Heart left ventricle (tissue), 16 donors: Measurements from ENCODE around the gene TMEM179. TPM values are rescaled to one million over a fixed set of nuclear protein-coding genes. Genes with fewer than 3 reads are reported as not detected.

Source experiments
- ATAC-seq, 4 donors: fragments of 200-7000 bp; cut with Tn5 transposase; one replicate each; pipeline ENCODE4 v1.9.1; 2020 to 2022; ENCODE audit warnings: moderate library complexity in 4 of 4, mild to moderate bottlenecking in 3 of 4, moderate number of reproducible peaks in 1 of 4
- DNase-seq, 5 donors: peaks; one replicate each; pipeline ENCODE4 v3.0.0-alpha.2; 2020
- H3K27ac ChIP-seq, 12 donors: fragments of 200-600 bp; sonication (generic) in 4 of 12; one replicate each; pipeline versions ENCODE4 v1.5.0 to v1.8.0; 2016 to 2022; ENCODE audit warnings: mild to moderate bottlenecking in 2 of 12
- H3K27me3 ChIP-seq, 9 donors: fragments of 200-600 bp; sonication (generic) in 2 of 9; one replicate each; pipeline versions ENCODE4 v1.5.1 to v1.8.0; 2016 to 2022; ENCODE audit warnings: mild to moderate bottlenecking in 3 of 9
- H3K36me3 ChIP-seq, 9 donors: fragments of 200-600 bp; sonication (generic) in 2 of 9; one replicate each; pipeline versions ENCODE4 v1.5.0 to v1.8.0; 2018 to 2022; ENCODE audit warnings: mild to moderate bottlenecking in 2 of 9
- H3K4me1 ChIP-seq, 12 donors: fragments of 200-600 bp; sonication (generic) in 4 of 12; one replicate each; pipeline versions ENCODE4 v1.5.0 to v1.8.0; 2016 to 2022; ENCODE audit warnings: mild to moderate bottlenecking in 3 of 12
- H3K4me3 ChIP-seq, 12 donors: fragments of 200-600 bp; sonication (generic) in 4 of 12; one replicate each; pipeline versions ENCODE4 v1.5.0 to v1.8.0; 2017 to 2022; ENCODE audit warnings: mild to moderate bottlenecking in 9 of 12, moderate library complexity in 4 of 12
- H3K9me3 ChIP-seq, 12 donors: fragments of 200-600 bp; sonication (generic) in 4 of 12; one replicate each; pipeline versions ENCODE4 v1.5.0 to v1.8.0; 2016 to 2022; ENCODE audit warnings: mild to moderate bottlenecking in 1 of 12
- POLR2A ChIP-seq, 2 donors: fragments of 450-650 bp; IDR thresholded peaks; one replicate each; pipeline ENCODE4 v1.6.1; 2017; ENCODE audit warnings: antibody characterized with exemption in 2 of 2, mild to moderate bottlenecking in 2 of 2, moderate library complexity in 2 of 2
- WGBS, 4 donors: extraction: QIAGEN DNeasy Blood & Tissue Kit in 2 of 4; methylation state at CpG; one replicate each; pipeline versions ENCODE4 v1.1.5 to v1.1.7; 2013 to 2018; 5-methylcytosine and 5-hydroxymethylcytosine counted together
- intact Hi-C, 10 donors: fragments of 100-400 bp; cut with DNase I; formaldehyde crosslinking; loops; one replicate each; pipeline versions ENCODE4 v1.11.1 to v1.14.2; 2022
- polyA plus RNA-seq, 2 donors: library from polyadenylated mRNA; stranded (reverse); fragments of 200-250 nt; gene quantifications; one replicate each; pipeline ENCODE4 v1.2.3, GENCODE V29; 2013
- total RNA-seq, 9 donors: library from RNA; depleted of rRNA in 2 of 9; stranded (reverse); fragments of >200 nt in 2 of 9; fragmentation: NEBNext Ultra II Directional in 3 of 9; extraction: Animal tissue kit (Norgen Biotek cat#: 25700) in 3 of 9; gene quantifications; one replicate each; pipeline versions ENCODE4 v1.1.0 to v1.2.4, GENCODE V29; 2016 to 2023
- TF ChIP-seq, protein P1 (sequence below), 12 donors: fragments of 200-600 bp; sonication (generic) in 4 of 12; IDR thresholded peaks; one replicate each; pipeline versions ENCODE4 v1.5.0 to v1.8.0; 2018 to 2022; ENCODE audit warnings: antibody characterized with exemption in 12 of 12, mild to moderate bottlenecking in 5 of 12
- donor health status: ischemic (EF 13 %, LVEDD 7.1; RV severe dilation, severe dysfunction).
- donor health status: healthy with polysubstance abuse.
- donor health status: DM: no; HTN: yes; CAD: no.
- donor health status: DM: no; HTN: no; CAD: no.
- donor health status: ischemic (EF 25% LVEDD 6.9; RV normal size, moderate dysfunction).
- donor health status: ischemic (EF 25% LVEDD 5.7; RV mildly dilated, moderate dysfunction).
- donor health status: healthy.
- donor health status: DM: yes; HTN: yes; CAD: no.
- donor health status: ischemic (EF 35%, LVEDD 5.7; RV mildly dilated, moderate dysfunction).
- donor health status: nonischemic (EF 11% LVEDD 7.7; RV severe dilation, severe dysfunction).
- donor health status: DM: yes; HTN: yes; CAD: no.
- donor health status: PGD.
- donor health status: ischemic (EF 29% LVEDD 5.4; RV normal size, mild dysfunction).
- donor health status: nonischemic (EF 23%, LVEDD 6.1; RV moderate dilation, normal function).

Gene TMEM179
- total and polyA plus RNA-seq, 11 donors, result 0.15 to 1.1 (median 0.40) TPM; not detected in 4

DNA sequence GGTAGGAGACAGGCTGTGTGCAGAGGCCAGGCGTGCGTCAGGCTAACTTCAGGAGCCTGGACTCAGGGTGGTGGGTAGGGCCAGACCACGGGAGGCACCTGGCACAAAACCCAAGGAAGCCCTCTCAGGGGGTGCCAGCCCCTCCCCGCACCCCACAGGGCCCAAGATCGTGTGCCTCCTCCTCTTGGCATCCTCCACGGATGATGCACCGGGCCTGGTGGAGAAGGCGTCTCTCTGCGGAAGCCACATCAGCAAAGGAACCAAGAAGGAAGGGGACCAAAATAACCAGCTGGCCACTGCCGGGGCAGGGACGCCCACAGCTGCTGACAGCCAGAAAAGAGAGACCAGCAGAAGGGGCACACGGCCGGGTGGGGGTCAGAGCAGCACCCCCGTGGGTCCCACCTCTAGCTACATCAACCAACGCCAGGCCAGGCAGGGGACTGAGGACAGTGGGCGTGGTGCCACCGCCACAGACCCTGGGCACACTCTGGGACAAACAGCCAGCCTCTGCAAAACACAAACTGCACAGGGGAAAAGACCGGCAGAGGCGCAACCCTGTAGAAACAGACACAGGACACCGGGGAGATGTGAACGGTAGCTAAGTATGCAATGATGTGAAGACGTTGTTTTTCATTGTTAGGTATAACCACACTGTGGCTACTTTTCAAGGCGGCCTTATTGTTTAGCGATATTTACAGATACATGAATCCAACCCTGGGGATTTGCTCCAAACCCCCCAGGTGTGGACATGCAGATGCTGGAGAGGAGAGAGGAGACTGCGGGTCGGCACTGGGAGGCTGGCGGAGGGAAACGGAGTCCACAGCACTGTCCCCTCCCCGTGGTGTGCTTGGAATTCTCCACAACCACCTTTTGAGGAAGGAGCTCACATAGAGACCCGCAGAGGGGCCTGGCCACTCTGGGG lies 51.1 kb downstream of the TMEM179 start:
- ATAC-seq (no peak), DNase-seq (peak; percentile 5 to 55 (median 9))
- intact Hi-C loops, result loop anchor here in 1 of 10 donors (5.0 kb wide), 1 partner anchor 411 kb away; no protein-coding TSS in a partner anchor
- Histone ChIP-seq H3K4me1 (no peaks in the 10 kb centered on the region), H3K27ac (no peak overlapping the region), H3K36me3 (no peaks in the 10 kb centered on the region), H3K27me3 (peaks cover 0 to 15% (median 0%) of the 10 kb centered on the region in 9 donors), H3K9me3 (no peaks in the 10 kb centered on the region), H3K4me3 (no peak overlapping the region)
- WGBS, 4 donors, result 79 to 84% (median 81%) methylated on average over 28 to 30 of the region's 30 CpGs
- TF ChIP-seq POLR2A (IDR thresholded peaks at IDR 0.05), result no peak
- TF ChIP-seq, protein P1, sequence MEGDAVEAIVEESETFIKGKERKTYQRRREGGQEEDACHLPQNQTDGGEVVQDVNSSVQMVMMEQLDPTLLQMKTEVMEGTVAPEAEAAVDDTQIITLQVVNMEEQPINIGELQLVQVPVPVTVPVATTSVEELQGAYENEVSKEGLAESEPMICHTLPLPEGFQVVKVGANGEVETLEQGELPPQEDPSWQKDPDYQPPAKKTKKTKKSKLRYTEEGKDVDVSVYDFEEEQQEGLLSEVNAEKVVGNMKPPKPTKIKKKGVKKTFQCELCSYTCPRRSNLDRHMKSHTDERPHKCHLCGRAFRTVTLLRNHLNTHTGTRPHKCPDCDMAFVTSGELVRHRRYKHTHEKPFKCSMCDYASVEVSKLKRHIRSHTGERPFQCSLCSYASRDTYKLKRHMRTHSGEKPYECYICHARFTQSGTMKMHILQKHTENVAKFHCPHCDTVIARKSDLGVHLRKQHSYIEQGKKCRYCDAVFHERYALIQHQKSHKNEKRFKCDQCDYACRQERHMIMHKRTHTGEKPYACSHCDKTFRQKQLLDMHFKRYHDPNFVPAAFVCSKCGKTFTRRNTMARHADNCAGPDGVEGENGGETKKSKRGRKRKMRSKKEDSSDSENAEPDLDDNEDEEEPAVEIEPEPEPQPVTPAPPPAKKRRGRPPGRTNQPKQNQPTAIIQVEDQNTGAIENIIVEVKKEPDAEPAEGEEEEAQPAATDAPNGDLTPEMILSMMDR (IDR thresholded peaks at IDR 0.05), result no peak

DNA sequence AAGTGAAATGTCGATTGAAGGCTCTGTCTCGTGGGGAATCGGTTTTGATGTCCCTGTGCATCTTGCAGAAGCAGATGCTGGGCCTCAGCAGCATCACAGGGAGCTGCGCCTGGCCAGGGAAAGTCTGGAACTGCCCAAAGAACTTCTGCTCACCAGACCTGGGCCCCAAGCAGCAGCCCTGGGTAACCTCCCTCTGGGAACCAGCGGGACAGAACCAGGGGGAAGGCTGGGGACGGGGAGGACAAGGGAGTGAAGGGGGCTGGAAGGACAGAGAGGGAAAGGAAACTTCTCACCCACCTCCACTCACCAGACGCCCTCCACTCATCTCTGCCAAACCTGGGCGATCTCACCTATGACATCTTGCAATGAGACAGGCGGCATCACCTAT lies 51.8 kb downstream of the TMEM179 start:
- 76 to 89% (median 85%) methylated on average over 9 of the region's 9 CpGs for WGBS, 4 donors
- H3K4me1 ChIP-seq, result no peaks in the 10 kb centered on the region
- no peak overlapping the region for H3K27ac ChIP-seq
- ATAC-seq, result no peak
- no peak overlapping the region for H3K4me3 ChIP-seq
- TF ChIP-seq, protein P1 (IDR thresholded peaks at IDR 0.05), result no peak
- TF ChIP-seq POLR2A (IDR thresholded peaks at IDR 0.05), result no peak
- intact Hi-C loops, result loop anchor here in 1 of 10 donors (5.0 kb wide), 1 partner anchor 410 kb away; no protein-coding TSS in a partner anchor
- H3K9me3 ChIP-seq, result no peaks in the 10 kb centered on the region
- H3K27me3 ChIP-seq, result peaks cover 0 to 15% (median 0%) of the 10 kb centered on the region in 9 donors
- DNase-seq, result peak in 3 of 5 donors; percentile 1 to 50 (median 8)
- H3K36me3 ChIP-seq, result no peaks in the 10 kb centered on the region

DNA sequence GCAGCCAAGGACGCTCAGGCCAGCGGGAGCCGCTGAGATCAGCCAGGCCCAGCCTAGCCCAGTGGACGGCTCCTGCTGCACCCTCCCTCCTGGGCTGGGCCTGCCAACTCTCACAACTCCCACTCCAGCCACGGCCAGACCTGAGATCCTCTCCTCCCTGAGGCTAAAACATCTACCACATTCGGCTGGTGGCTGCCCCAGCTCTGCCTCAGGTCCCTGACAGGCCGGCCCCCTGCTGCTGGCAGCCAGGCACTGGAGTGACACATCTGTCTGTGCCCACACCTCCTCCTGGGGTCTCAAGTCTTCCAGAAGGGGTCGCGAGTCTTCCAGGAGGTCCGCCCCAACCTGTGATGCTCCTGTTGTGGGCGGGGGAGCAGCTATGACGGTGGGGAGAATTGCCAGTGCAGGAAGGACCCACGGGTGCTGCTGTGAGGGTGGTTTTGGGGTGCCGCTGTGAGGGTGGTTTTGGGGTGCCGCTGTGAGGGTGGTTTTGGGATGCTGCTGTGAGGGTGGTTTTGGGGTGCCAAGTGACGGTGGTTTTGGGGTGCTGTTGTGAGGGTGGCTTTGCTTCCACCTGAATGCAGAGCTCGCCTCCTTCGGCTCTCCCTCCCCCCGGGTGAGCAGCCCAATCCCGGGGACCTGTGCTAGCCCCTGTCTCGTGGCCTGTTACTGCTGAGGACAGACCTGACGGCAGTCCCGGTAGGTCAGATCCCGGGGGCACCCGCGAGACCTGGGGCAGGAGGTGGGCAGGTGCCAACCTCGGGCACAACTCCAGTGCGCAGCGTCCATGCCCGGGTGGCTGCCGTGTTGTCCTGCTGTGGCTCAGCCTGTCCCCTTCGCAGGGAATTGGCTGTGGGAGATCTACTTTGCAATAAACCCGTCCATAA lies 52.5 kb downstream of the TMEM179 start:
- no peak overlapping the region for H3K4me3 ChIP-seq
- H3K4me1 ChIP-seq, result no peaks in the 10 kb centered on the region
- 79 to 84% (median 82%) methylated on average over 20 to 33 of the region's 33 CpGs for WGBS, 4 donors
- DNase-seq, result peak; percentile 5 to 47 (median 16)
- H3K27ac ChIP-seq, result no peak overlapping the region
- no peak for ATAC-seq
- H3K9me3 ChIP-seq, result no peaks in the 10 kb centered on the region
- peaks cover 0 to 18% (median 0%) of the 10 kb centered on the region in 9 donors for H3K27me3 ChIP-seq
- H3K36me3 ChIP-seq, result no peaks in the 10 kb centered on the region
- intact Hi-C loops, result loop anchor here in 1 of 10 donors (5.0 kb wide), 1 partner anchor 410 kb away; no protein-coding TSS in a partner anchor
- no peak for TF ChIP-seq POLR2A (IDR thresholded peaks at IDR 0.05)
- TF ChIP-seq, protein P1 (IDR thresholded peaks at IDR 0.05), result no peak
